WTC11 (cell line): ENCODE results near the gene DDR2. TPM values are rescaled to one million over a fixed set of nuclear protein-coding genes. Genes with fewer than 3 reads are reported as not detected.

Experiments
- ATAC-seq: fragments of 200-7000 bp; cut with Tn5 transposase; 2 replicates; pipeline ENCODE4 v1.10.0; 2021; ENCODE audit warnings: mild to moderate bottlenecking, moderate library complexity
- CTCF ChIA-PET: fragments of 300-600 bp; sonication (Branson Sonifier 250); formaldehyde crosslinking; loops from one replicate; lab custom pipeline; 2021; ENCODE audit warnings: antibody characterized with exemption; lab: Charles Lee
- POLR2A ChIA-PET: fragments of 350-600 bp; sonication (Branson Sonifier 250); formaldehyde crosslinking; loops from one replicate; lab custom pipeline; 2021; ENCODE audit warnings: antibody characterized with exemption; lab: Charles Lee
- DNase-seq: peaks from one replicate; pipeline ENCODE4 v3.0.0; 2021; ENCODE audit warnings: low spot score
- H3K27ac Mint-ChIP-seq: 2 replicates; pipeline ENCODE4 v1.8.0; 2021; ENCODE audit warnings: mixed read lengths
- H3K27me3 Mint-ChIP-seq: 2 replicates; pipeline ENCODE4 v1.8.0; 2021; ENCODE audit warnings: low read depth, mild to moderate bottlenecking, moderate library complexity, mixed read lengths
- H3K36me3 Mint-ChIP-seq: 2 replicates; pipeline ENCODE4 v1.8.0; 2021; ENCODE audit warnings: mixed read lengths
- H3K4me1 Mint-ChIP-seq: 2 replicates; pipeline ENCODE4 v1.8.0; 2022; ENCODE audit warnings: mixed read lengths
- H3K4me3 Mint-ChIP-seq: 2 replicates; pipeline ENCODE4 v1.8.0; 2021; ENCODE audit warnings: mild to moderate bottlenecking, moderate library complexity, mixed read lengths
- H3K9me3 Mint-ChIP-seq: 2 replicates; pipeline ENCODE4 v1.8.0; 2021; ENCODE audit warnings: mixed read lengths
- FOXK1 ChIP-seq: sonication (generic); formaldehyde crosslinking; IDR thresholded peaks from 2 replicates; pipeline ENCODE4 v1.8.0; 2022; ENCODE audit warnings: mild to moderate bottlenecking, moderate library complexity, missing genetic modification reagents
- HMGA2 ChIP-seq: fragments of 250-450 bp; sonication (Bioruptor Pico); IDR thresholded peaks from 2 replicates; pipeline ENCODE4 v1.4.0; 2021; ENCODE audit warnings: mild to moderate bottlenecking, moderate library complexity
- MXD4 ChIP-seq: fragments of 250-450 bp; sonication (Bioruptor Pico); IDR thresholded peaks from 2 replicates; pipeline ENCODE4 v1.8.0; 2021; ENCODE audit warnings: mild to moderate bottlenecking, moderate library complexity, borderline replicate concordance
- MYBL2 ChIP-seq: sonication (generic); formaldehyde crosslinking; IDR thresholded peaks from 2 replicates; pipeline ENCODE4 v1.8.1; 2023; ENCODE audit warnings: mild to moderate bottlenecking, moderate library complexity, missing genetic modification reagents
- NFYB ChIP-seq: sonication (generic); formaldehyde crosslinking; conservative IDR thresholded peaks from 2 replicates; pipeline ENCODE4 v1.8.0; 2022; ENCODE audit warnings: low read depth, missing genetic modification reagents
- OVOL2 ChIP-seq: fragments of 250-450 bp; sonication (Bioruptor Pico); IDR thresholded peaks from 2 replicates; pipeline ENCODE4 v1.9.0; 2021; ENCODE audit warnings: mild to moderate bottlenecking, borderline replicate concordance
- SMAD3 ChIP-seq: sonication (generic); formaldehyde crosslinking; IDR thresholded peaks from 2 replicates; pipeline ENCODE4 v1.8.0; 2022; ENCODE audit warnings: missing genetic modification reagents, mild to moderate bottlenecking, borderline replicate concordance
- TEAD1 ChIP-seq: sonication (generic); formaldehyde crosslinking; IDR thresholded peaks from 2 replicates; pipeline ENCODE4 v1.8.0; 2022; ENCODE audit warnings: mild to moderate bottlenecking, missing genetic modification reagents
- total RNA-seq: library from RNA; stranded (reverse); gene quantifications from 3 replicates; pipeline ENCODE4 v1.2.3, GENCODE V29; 2021
- TF ChIP-seq, protein P1 (sequence below): sonication (generic); formaldehyde crosslinking; IDR thresholded peaks from 2 replicates; pipeline ENCODE4 v1.8.1; 2022; ENCODE audit warnings: low read depth, mild to moderate bottlenecking, moderate library complexity, missing genetic modification reagents, borderline replicate concordance
- TF ChIP-seq, protein P2 (sequence below): sonication (generic); formaldehyde crosslinking; IDR thresholded peaks from 2 replicates; pipeline ENCODE4 v1.8.1; 2022; ENCODE audit warnings: missing genetic modification reagents, borderline replicate concordance
- TF ChIP-seq, protein P3 (sequence below): sonication (generic); formaldehyde crosslinking; conservative IDR thresholded peaks from 2 replicates; pipeline ENCODE4 v1.8.1; 2023; ENCODE audit warnings: mild to moderate bottlenecking, low read depth, missing genetic modification reagents, moderate library complexity
- TF ChIP-seq, protein P4 (sequence below): fragments of 250-450 bp; sonication (Bioruptor Pico); IDR thresholded peaks from 2 replicates; pipeline ENCODE4 v1.9.0; 2021; ENCODE audit warnings: moderate library complexity, mild to moderate bottlenecking, inconsistent platforms, borderline replicate concordance
- TF ChIP-seq, protein P5 (sequence below): sonication (generic); formaldehyde crosslinking; IDR thresholded peaks from 2 replicates; pipeline ENCODE4 v1.8.1; 2022; ENCODE audit warnings: mild to moderate bottlenecking, moderate library complexity, missing genetic modification reagents
- TF ChIP-seq, protein P6 (sequence below): sonication (generic); formaldehyde crosslinking; IDR thresholded peaks from 2 replicates; pipeline ENCODE4 v1.8.0; 2023; ENCODE audit warnings: missing genetic modification reagents, mild to moderate bottlenecking, borderline replicate concordance
- TF ChIP-seq, protein P7 (sequence below): fragments of 250-450 bp; sonication (Bioruptor Pico); IDR thresholded peaks from 2 replicates; pipeline ENCODE4 v1.9.0; 2021; ENCODE audit warnings: mild to moderate bottlenecking
- TF ChIP-seq, protein P8 (sequence below): sonication (generic); formaldehyde crosslinking; IDR thresholded peaks from 2 replicates; pipeline ENCODE4 v1.8.1; 2023; ENCODE audit warnings: mild to moderate bottlenecking, missing genetic modification reagents, moderate library complexity
- TF ChIP-seq, protein P9 (sequence below): sonication (generic); formaldehyde crosslinking; IDR thresholded peaks from 2 replicates; pipeline ENCODE4 v1.8.0; 2022; ENCODE audit warnings: mild to moderate bottlenecking, missing genetic modification reagents

DDR2 gene
- total RNA-seq, 1 experiment from 2014 or later = 0.85 TPM

DNA sequence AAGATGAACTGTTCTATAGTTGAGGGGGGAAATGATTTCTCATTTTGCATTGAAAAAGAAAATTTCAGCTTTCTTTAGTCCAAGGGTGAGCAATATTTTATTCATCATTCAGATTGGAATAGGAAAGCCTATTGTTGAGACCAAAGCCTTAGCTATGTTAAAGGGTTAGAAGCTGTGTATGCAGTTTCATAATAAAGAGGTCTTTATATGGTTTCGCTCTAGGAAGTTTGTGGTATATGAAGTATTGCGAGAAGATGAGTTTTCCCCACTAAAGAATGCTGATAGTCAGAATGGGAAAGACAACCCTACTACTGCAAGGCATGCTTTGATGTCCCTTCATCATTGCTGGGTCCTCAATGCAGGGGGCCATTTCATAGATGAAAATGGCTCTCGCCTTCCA, 42.2 kb upstream of the DDR2 start:
- Mint-ChIP-seq H3K27me3 (no peaks in the 10 kb centered on the region), H3K27ac (no peak overlapping the region), H3K36me3 (peaks cover 12% of the 10 kb centered on the region; the same call in 1 of the 2 replicates), H3K4me1 (no peaks in the 10 kb centered on the region), H3K4me3 (no peak overlapping the region), H3K9me3 (no peaks in the 10 kb centered on the region)
- TF ChIP-seq, protein P1, sequence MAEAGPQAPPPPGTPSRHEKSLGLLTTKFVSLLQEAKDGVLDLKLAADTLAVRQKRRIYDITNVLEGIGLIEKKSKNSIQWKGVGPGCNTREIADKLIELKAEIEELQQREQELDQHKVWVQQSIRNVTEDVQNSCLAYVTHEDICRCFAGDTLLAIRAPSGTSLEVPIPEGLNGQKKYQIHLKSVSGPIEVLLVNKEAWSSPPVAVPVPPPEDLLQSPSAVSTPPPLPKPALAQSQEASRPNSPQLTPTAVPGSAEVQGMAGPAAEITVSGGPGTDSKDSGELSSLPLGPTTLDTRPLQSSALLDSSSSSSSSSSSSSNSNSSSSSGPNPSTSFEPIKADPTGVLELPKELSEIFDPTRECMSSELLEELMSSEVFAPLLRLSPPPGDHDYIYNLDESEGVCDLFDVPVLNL (CRISPR knock-in tag) = no peak
- TF ChIP-seq, protein P2, sequence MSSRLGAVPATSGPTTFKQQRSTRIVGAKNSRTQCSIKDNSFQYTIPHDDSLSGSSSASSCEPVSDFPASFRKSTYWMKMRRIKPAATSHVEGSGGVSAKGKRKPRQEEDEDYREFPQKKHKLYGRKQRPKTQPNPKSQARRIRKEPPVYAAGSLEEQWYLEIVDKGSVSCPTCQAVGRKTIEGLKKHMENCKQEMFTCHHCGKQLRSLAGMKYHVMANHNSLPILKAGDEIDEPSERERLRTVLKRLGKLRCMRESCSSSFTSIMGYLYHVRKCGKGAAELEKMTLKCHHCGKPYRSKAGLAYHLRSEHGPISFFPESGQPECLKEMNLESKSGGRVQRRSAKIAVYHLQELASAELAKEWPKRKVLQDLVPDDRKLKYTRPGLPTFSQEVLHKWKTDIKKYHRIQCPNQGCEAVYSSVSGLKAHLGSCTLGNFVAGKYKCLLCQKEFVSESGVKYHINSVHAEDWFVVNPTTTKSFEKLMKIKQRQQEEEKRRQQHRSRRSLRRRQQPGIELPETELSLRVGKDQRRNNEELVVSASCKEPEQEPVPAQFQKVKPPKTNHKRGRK (CRISPR knock-in tag) = no peak
- TF ChIP-seq TEAD1 (CRISPR knock-in tag) (no peak), OVOL2 (CRISPR knock-in tag) (no peak), MYBL2 (CRISPR knock-in tag) (no peak), HMGA2 (no peak), MXD4 (no peak), NFYB (CRISPR knock-in tag) (no peak), SMAD3 (no peak), FOXK1 (CRISPR knock-in tag) (no peak)
- TF ChIP-seq, protein P3, sequence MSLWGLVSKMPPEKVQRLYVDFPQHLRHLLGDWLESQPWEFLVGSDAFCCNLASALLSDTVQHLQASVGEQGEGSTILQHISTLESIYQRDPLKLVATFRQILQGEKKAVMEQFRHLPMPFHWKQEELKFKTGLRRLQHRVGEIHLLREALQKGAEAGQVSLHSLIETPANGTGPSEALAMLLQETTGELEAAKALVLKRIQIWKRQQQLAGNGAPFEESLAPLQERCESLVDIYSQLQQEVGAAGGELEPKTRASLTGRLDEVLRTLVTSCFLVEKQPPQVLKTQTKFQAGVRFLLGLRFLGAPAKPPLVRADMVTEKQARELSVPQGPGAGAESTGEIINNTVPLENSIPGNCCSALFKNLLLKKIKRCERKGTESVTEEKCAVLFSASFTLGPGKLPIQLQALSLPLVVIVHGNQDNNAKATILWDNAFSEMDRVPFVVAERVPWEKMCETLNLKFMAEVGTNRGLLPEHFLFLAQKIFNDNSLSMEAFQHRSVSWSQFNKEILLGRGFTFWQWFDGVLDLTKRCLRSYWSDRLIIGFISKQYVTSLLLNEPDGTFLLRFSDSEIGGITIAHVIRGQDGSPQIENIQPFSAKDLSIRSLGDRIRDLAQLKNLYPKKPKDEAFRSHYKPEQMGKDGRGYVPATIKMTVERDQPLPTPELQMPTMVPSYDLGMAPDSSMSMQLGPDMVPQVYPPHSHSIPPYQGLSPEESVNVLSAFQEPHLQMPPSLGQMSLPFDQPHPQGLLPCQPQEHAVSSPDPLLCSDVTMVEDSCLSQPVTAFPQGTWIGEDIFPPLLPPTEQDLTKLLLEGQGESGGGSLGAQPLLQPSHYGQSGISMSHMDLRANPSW (CRISPR knock-in tag) = no peak
- TF ChIP-seq, protein P4, sequence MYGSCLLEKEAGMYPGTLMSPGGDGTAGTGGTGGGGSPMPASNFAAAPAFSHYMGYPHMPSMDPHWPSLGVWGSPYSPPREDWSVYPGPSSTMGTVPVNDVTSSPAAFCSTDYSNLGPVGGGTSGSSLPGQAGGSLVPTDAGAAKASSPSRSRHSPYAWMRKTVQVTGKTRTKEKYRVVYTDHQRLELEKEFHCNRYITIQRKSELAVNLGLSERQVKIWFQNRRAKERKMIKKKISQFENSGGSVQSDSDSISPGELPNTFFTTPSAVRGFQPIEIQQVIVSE (CRISPR knock-in tag) = no peak
- TF ChIP-seq, protein P5, sequence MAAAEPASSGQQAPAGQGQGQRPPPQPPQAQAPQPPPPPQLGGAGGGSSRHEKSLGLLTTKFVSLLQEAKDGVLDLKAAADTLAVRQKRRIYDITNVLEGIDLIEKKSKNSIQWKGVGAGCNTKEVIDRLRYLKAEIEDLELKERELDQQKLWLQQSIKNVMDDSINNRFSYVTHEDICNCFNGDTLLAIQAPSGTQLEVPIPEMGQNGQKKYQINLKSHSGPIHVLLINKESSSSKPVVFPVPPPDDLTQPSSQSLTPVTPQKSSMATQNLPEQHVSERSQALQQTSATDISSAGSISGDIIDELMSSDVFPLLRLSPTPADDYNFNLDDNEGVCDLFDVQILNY (CRISPR knock-in tag) = no peak
- TF ChIP-seq, protein P6, sequence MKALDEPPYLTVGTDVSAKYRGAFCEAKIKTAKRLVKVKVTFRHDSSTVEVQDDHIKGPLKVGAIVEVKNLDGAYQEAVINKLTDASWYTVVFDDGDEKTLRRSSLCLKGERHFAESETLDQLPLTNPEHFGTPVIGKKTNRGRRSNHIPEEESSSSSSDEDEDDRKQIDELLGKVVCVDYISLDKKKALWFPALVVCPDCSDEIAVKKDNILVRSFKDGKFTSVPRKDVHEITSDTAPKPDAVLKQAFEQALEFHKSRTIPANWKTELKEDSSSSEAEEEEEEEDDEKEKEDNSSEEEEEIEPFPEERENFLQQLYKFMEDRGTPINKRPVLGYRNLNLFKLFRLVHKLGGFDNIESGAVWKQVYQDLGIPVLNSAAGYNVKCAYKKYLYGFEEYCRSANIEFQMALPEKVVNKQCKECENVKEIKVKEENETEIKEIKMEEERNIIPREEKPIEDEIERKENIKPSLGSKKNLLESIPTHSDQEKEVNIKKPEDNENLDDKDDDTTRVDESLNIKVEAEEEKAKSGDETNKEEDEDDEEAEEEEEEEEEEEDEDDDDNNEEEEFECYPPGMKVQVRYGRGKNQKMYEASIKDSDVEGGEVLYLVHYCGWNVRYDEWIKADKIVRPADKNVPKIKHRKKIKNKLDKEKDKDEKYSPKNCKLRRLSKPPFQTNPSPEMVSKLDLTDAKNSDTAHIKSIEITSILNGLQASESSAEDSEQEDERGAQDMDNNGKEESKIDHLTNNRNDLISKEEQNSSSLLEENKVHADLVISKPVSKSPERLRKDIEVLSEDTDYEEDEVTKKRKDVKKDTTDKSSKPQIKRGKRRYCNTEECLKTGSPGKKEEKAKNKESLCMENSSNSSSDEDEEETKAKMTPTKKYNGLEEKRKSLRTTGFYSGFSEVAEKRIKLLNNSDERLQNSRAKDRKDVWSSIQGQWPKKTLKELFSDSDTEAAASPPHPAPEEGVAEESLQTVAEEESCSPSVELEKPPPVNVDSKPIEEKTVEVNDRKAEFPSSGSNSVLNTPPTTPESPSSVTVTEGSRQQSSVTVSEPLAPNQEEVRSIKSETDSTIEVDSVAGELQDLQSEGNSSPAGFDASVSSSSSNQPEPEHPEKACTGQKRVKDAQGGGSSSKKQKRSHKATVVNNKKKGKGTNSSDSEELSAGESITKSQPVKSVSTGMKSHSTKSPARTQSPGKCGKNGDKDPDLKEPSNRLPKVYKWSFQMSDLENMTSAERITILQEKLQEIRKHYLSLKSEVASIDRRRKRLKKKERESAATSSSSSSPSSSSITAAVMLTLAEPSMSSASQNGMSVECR = no peak
- TF ChIP-seq, protein P7, sequence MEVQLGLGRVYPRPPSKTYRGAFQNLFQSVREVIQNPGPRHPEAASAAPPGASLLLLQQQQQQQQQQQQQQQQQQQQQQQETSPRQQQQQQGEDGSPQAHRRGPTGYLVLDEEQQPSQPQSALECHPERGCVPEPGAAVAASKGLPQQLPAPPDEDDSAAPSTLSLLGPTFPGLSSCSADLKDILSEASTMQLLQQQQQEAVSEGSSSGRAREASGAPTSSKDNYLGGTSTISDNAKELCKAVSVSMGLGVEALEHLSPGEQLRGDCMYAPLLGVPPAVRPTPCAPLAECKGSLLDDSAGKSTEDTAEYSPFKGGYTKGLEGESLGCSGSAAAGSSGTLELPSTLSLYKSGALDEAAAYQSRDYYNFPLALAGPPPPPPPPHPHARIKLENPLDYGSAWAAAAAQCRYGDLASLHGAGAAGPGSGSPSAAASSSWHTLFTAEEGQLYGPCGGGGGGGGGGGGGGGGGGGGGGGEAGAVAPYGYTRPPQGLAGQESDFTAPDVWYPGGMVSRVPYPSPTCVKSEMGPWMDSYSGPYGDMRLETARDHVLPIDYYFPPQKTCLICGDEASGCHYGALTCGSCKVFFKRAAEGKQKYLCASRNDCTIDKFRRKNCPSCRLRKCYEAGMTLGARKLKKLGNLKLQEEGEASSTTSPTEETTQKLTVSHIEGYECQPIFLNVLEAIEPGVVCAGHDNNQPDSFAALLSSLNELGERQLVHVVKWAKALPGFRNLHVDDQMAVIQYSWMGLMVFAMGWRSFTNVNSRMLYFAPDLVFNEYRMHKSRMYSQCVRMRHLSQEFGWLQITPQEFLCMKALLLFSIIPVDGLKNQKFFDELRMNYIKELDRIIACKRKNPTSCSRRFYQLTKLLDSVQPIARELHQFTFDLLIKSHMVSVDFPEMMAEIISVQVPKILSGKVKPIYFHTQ (CRISPR knock-in tag) = no peak
- TF ChIP-seq, protein P8, sequence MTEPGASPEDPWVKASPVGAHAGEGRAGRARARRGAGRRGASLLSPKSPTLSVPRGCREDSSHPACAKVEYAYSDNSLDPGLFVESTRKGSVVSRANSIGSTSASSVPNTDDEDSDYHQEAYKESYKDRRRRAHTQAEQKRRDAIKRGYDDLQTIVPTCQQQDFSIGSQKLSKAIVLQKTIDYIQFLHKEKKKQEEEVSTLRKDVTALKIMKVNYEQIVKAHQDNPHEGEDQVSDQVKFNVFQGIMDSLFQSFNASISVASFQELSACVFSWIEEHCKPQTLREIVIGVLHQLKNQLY (CRISPR knock-in tag) = no peak
- TF ChIP-seq, protein P9, sequence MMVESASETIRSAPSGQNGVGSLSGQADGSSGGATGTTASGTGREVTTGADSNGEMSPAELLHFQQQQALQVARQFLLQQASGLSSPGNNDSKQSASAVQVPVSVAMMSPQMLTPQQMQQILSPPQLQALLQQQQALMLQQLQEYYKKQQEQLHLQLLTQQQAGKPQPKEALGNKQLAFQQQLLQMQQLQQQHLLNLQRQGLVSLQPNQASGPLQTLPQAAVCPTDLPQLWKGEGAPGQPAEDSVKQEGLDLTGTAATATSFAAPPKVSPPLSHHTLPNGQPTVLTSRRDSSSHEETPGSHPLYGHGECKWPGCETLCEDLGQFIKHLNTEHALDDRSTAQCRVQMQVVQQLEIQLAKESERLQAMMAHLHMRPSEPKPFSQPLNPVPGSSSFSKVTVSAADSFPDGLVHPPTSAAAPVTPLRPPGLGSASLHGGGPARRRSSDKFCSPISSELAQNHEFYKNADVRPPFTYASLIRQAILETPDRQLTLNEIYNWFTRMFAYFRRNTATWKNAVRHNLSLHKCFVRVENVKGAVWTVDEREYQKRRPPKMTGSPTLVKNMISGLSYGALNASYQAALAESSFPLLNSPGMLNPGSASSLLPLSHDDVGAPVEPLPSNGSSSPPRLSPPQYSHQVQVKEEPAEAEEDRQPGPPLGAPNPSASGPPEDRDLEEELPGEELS (CRISPR knock-in tag) = no peak
- ATAC-seq (no peak), DNase-seq (no peak)
- ChIA-PET POLR2A (no interaction called here), CTCF (no interaction called here)
